ENCODE results near the gene TSHZ2. TPM values are rescaled to one million over a fixed set of nuclear protein-coding genes. Genes with fewer than 3 reads are reported as not detected.

Gene TSHZ2
- total RNA-seq, 1 donor from 2014 or later, result 1.6 TPM

DNA sequence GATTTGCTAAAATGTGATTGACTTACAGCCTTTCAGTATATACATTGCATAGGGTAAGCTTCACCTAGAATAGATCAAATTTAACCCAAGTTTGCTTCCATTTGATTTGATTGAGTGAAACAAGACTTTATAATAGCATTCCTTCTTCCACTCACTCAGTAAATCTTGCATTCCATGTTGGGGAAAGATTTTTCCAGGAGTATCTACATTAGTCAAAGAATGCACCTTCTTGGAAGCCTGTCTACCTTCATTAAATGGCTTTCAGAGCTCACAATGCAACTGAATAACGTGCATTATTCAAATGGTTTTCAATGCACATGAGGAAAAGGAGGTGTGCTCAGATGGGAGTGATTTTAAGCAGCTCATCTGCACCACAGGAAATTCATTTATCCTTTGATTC is 38.3 kb upstream of the TSHZ2 start:
- Histone ChIP-seq H3K27me3 (ENCODE audit: control insufficient read depth, insufficient read depth, low read length) (no peaks in the 10 kb centered on the region), H3K4me3 (ENCODE audit: low read depth, low read length) (no peak overlapping the region), H3K36me3 (ENCODE audit: control insufficient read depth, insufficient read depth, low read length) (no peaks in the 10 kb centered on the region)
- FAIRE-seq, result no peak
- DNase-seq (ENCODE audit: low read depth), result no peak
- TF ChIP-seq, protein P1, sequence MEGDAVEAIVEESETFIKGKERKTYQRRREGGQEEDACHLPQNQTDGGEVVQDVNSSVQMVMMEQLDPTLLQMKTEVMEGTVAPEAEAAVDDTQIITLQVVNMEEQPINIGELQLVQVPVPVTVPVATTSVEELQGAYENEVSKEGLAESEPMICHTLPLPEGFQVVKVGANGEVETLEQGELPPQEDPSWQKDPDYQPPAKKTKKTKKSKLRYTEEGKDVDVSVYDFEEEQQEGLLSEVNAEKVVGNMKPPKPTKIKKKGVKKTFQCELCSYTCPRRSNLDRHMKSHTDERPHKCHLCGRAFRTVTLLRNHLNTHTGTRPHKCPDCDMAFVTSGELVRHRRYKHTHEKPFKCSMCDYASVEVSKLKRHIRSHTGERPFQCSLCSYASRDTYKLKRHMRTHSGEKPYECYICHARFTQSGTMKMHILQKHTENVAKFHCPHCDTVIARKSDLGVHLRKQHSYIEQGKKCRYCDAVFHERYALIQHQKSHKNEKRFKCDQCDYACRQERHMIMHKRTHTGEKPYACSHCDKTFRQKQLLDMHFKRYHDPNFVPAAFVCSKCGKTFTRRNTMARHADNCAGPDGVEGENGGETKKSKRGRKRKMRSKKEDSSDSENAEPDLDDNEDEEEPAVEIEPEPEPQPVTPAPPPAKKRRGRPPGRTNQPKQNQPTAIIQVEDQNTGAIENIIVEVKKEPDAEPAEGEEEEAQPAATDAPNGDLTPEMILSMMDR (IDR thresholded peaks at IDR 0.05; ENCODE audit: insufficient read depth, low read length, severe bottlenecking), result no peak

DNA sequence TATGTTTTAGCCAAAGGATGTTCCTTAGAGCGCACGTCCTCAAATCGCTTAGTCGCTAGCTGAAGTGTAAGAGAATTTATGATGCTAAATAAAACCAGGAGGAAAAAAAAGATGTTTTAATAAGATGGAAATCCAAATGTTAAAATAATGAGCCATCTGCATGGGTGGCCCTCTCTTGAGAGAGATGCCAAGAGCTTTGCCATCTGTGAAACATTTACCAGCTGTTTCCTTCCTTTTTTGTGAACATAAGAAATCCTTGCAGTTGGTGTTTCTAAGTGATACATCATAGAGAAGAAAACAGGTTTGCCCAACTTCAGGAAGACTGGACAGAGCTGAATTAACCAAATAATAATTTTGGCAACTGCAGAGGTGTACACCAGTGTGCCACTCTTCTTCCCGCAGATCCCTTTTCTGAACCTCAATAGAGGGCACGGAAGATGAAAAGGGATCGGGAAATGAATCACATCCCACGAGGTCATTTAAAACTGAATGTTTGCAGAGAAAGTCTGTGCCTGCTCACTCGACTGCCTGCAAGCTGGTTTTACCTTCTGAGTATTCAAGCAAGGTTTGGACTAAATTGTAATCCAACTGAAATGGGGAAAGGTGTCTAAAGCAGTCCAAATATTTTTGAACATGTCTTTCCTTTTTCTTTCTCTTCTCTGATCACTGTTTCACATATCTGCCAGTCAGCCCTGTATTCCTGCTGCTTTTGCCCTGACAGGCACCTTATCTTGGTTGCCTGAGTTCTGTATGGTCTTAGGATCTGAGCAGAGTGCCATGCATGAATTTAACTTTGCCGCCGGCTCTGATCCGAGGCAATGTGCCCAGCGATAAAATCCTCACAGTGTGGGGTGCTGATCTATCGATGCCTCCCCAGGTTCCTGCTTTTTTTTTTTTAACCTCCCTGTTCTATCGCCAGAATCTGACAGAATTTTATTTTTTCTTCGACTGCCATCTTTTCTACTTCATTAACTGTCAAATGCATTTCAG is 35.5 kb upstream of the TSHZ2 start:
- no peak overlapping the region for H3K4me3 ChIP-seq (ENCODE audit: low read depth, low read length)
- H3K27me3 ChIP-seq (ENCODE audit: control insufficient read depth, insufficient read depth, low read length), result no peaks in the 10 kb centered on the region
- no peaks in the 10 kb centered on the region for H3K36me3 ChIP-seq (ENCODE audit: control insufficient read depth, insufficient read depth, low read length)
- no peak for DNase-seq (ENCODE audit: low read depth)
- TF ChIP-seq, protein P1 (IDR thresholded peaks at IDR 0.05; ENCODE audit: insufficient read depth, low read length, severe bottlenecking), result no peak
- FAIRE-seq, result peak; percentile 62

DNA sequence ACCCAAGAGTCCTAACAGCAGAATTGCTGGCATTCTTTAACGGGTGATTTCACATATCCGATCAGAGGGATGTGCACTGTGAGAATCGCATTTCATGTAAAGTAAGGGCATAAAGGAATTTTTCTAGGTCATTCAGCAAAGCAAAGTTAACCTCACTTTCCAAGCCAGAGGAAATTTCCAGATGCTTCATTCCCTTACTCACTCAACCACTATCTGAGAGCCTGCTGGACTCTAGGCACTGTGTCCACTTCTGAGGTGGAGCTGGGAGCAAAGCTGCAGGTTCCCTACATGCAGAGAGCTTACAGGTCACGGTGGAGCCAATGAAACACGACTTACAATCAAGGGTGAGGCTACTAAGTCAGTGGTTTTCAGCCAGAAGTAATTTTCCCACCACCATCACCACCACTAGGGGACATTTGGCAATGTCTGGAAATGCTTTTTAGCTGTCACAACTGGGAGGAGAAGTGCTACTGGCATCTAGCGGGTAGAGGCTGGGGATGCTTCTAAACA is 34.5 kb upstream of the TSHZ2 start:
- FAIRE-seq, result no peak
- DNase-seq (ENCODE audit: low read depth), result no peak
- Histone ChIP-seq H3K4me3 (ENCODE audit: low read depth, low read length) (no peak overlapping the region), H3K27me3 (ENCODE audit: control insufficient read depth, insufficient read depth, low read length) (no peaks in the 10 kb centered on the region), H3K36me3 (ENCODE audit: control insufficient read depth, insufficient read depth, low read length) (no peaks in the 10 kb centered on the region)
- TF ChIP-seq, protein P1 (IDR thresholded peaks at IDR 0.05; ENCODE audit: insufficient read depth, low read length, severe bottlenecking), result no peak

DNA sequence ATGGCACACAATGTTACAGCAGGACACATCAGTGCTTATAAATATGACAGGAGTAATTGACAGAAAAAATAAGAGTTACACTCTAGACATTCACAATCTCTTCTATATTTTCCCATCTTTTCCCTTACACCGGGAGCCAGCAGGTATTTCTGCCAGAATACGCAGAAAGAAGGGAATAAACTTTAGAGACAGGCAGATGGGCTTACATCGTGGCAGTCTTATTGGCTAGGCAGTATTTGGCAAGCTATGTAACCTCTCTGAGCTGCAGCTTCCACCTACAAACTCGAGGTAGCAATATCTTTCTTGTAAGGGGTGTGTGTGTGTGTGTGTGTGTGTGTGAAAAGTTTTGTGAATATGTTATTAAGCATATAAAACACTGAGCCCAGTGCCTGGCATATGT is 33.0 kb upstream of the TSHZ2 start:
- FAIRE-seq, result no peak
- Histone ChIP-seq H3K27me3 (ENCODE audit: control insufficient read depth, insufficient read depth, low read length) (no peaks in the 10 kb centered on the region), H3K36me3 (ENCODE audit: control insufficient read depth, insufficient read depth, low read length) (no peaks in the 10 kb centered on the region), H3K4me3 (ENCODE audit: low read depth, low read length) (no peak overlapping the region)
- TF ChIP-seq, protein P1 (IDR thresholded peaks at IDR 0.05; ENCODE audit: insufficient read depth, low read length, severe bottlenecking), result no peak
- DNase-seq (ENCODE audit: low read depth), result no peak

DNA sequence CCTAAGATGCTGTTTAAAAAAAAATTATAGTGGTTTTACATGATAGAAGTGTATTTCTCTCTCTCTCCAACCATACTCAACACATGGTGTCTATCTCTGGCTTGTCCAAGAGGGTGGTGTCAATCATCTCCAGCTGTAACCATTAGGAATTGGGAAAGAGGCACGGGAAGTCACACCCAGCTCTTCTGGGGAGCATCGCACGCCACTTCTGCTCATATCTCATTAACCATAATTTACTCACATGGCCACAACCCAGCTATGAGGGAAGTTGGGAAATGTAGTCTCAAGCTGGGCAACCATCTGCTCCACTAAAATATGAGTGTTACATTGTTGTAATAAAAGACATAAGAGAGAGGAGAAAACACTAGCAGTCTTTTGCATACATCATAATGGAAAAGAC is 30.4 kb upstream of the TSHZ2 start:
- DNase-seq (ENCODE audit: low read depth) (no peak), FAIRE-seq (no peak)
- TF ChIP-seq, protein P1 (IDR thresholded peaks at IDR 0.05; ENCODE audit: insufficient read depth, low read length, severe bottlenecking), result no peak
- H3K27me3 ChIP-seq (ENCODE audit: control insufficient read depth, insufficient read depth, low read length), result no peaks in the 10 kb centered on the region
- no peak overlapping the region for H3K4me3 ChIP-seq (ENCODE audit: low read depth, low read length)
- H3K36me3 ChIP-seq (ENCODE audit: control insufficient read depth, insufficient read depth, low read length), result no peaks in the 10 kb centered on the region
